ENCODE data around the gene MCU. TPM values are rescaled to one million over a fixed set of nuclear protein-coding genes. Genes with fewer than 3 reads are reported as not detected.

The MCU gene
- polyA plus RNA-seq, 1 of the 3 experiments (the other 2 are of a cell fraction) = 20.6 TPM

DNA sequence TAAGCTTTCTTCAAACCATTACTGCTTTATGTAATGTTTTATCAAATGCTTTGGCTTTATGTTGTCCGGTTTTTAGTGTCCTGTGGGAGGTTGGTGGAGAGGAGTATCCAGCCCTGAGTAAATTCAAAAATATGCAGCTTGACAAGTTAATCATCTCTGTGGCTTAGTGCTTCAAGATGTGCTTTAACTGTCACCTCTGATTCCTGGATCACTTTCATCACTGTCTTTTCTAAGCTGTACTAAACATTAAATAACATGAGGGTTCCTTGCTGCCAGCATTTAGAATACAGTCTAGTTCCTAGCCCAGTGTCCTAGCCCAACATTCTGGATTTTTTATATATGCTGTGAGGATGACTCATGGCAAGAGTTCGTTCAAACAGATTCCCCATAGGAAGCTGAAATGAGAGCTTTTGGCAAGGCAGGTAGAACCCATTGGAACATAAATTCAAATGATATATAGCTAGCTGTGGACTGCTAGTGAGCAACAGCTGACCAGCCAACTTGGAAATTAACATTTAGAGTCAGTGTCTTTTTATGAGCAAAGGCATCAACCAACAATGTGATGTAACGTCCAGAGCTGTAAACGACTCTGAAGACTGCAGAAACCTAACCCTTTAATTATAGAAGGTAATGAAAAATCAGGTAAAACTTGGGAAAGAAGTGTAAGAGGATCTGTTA, 120.9 kb downstream of the MCU start:
- H4K20me1 ChIP-seq (ENCODE audit: insufficient read depth) = no peaks in the 10 kb centered on the region
- no peak for DNase-seq
- H3K4me2 ChIP-seq = peak overlapping the region; percentile 45
- H3K9me3 ChIP-seq = no peaks in the 10 kb centered on the region
- H3K9me2 ChIP-seq = no peaks in the 10 kb centered on the region
- H3K4me1 ChIP-seq (ENCODE audit: control insufficient read depth in 1 of 2, insufficient read depth in 2 of 2, low read depth in 1 of 2, low read length in 1 of 2) = peaks cover 0 to 14% of the 10 kb centered on the region in 2 experiments; a peak in 1 of 4 replicates
- ChIA-PET CTCF (interaction anchor here (0.6 to 2.2 kb wide), 3 partner anchors 92 to 148 kb away, joined by 3 to 5 read pairs (median 4); no protein-coding TSS in a partner anchor), POLR2A (interaction anchor here (1.2 kb wide), 1 partner anchor 21 kb away, joined by 3 read pairs; no protein-coding TSS in a partner anchor)
- H3F3A ChIP-seq (replicated peaks; ENCODE audit: insufficient read depth) = peaks cover 23% of the 10 kb centered on the region
- WGBS (ENCODE audit: low lambda C conversion rate) = 41% methylated on average over 4 of the region's 4 CpGs
- H3K4me3 ChIP-seq (ENCODE audit: low read depth in 2 of 2, low read length in 1 of 2) = peak overlapping the region in 1 of 2 experiments; percentile 23; a peak in 1 of 4 replicates
- peak overlapping the region; percentile 43; the same call in 1 of the 2 replicates for H3K9ac ChIP-seq
- peak overlapping the region; percentile 41 to 85; a peak in 3 of 4 replicates for H3K27ac ChIP-seq (ENCODE audit: low read depth in 2 of 2, low read length in 1 of 2)
- H3K36me3 ChIP-seq (replicated peaks in 1 of 2; ENCODE audit: control insufficient read depth in 1 of 2, insufficient read depth in 2 of 2, low read length in 1 of 2) = no peaks in the 10 kb centered on the region
- H3K79me2 ChIP-seq (ENCODE audit: insufficient read depth) = peaks cover 19% of the 10 kb centered on the region; the same call in 1 of the 2 replicates
- H3K27me3 ChIP-seq (ENCODE audit: insufficient read depth) = no peaks in the 10 kb centered on the region
- H2AFZ ChIP-seq (ENCODE audit: low read depth) = peak overlapping the region; percentile 37; the same call in 1 of the 2 replicates
- no peak for TF ChIP-seq TAF1 (IDR thresholded peaks at IDR 0.05; ENCODE audit: borderline replicate concordance, low read depth, low read length)
- TF ChIP-seq NRF1 (IDR thresholded peaks at IDR 0.05; ENCODE audit: low read depth, low read length) = no peak
- no peak for TF ChIP-seq RAD21 (IDR thresholded peaks at IDR 0.05; ENCODE audit: low read length)
- TF ChIP-seq GABPA (IDR thresholded peaks at IDR 0.05; ENCODE audit: low read depth) = no peak
- peak; percentile 13; the same call in 1 of the 2 replicates for TF ChIP-seq YY1 (IDR thresholded peaks at IDR 0.05; ENCODE audit: low read depth)
- TF ChIP-seq MEF2A (IDR thresholded peaks at IDR 0.05; ENCODE audit: borderline replicate concordance, low read depth) = no peak
- no peak for TF ChIP-seq GATA2 (CRISPR knock-in tag; IDR thresholded peaks at IDR 0.05)
- TF ChIP-seq, protein P1, sequence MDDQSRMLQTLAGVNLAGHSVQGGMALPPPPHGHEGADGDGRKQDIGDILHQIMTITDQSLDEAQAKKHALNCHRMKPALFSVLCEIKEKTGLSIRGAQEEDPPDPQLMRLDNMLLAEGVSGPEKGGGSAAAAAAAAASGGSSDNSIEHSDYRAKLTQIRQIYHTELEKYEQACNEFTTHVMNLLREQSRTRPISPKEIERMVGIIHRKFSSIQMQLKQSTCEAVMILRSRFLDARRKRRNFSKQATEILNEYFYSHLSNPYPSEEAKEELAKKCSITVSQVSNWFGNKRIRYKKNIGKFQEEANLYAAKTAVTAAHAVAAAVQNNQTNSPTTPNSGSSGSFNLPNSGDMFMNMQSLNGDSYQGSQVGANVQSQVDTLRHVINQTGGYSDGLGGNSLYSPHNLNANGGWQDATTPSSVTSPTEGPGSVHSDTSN (IDR thresholded peaks at IDR 0.05) = peak; percentile 92
- TF ChIP-seq JUND (IDR thresholded peaks at IDR 0.05) = peak; percentile 80
- TF ChIP-seq FOXJ3 (CRISPR knock-in tag; IDR thresholded peaks at IDR 0.05) = no peak
- TF ChIP-seq ELF1 (IDR thresholded peaks at IDR 0.05) = no peak
- peak; percentile 55 for TF ChIP-seq POLR2AphosphoS5 (IDR thresholded peaks at IDR 0.05; ENCODE audit: low read depth, low read length)
- no peak for TF ChIP-seq EZH2phosphoT487 (IDR thresholded peaks at IDR 0.05; ENCODE audit: borderline replicate concordance, low read depth)
- TF ChIP-seq, protein P2, sequence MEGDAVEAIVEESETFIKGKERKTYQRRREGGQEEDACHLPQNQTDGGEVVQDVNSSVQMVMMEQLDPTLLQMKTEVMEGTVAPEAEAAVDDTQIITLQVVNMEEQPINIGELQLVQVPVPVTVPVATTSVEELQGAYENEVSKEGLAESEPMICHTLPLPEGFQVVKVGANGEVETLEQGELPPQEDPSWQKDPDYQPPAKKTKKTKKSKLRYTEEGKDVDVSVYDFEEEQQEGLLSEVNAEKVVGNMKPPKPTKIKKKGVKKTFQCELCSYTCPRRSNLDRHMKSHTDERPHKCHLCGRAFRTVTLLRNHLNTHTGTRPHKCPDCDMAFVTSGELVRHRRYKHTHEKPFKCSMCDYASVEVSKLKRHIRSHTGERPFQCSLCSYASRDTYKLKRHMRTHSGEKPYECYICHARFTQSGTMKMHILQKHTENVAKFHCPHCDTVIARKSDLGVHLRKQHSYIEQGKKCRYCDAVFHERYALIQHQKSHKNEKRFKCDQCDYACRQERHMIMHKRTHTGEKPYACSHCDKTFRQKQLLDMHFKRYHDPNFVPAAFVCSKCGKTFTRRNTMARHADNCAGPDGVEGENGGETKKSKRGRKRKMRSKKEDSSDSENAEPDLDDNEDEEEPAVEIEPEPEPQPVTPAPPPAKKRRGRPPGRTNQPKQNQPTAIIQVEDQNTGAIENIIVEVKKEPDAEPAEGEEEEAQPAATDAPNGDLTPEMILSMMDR (IDR thresholded peaks at IDR 0.05) = no peak
- TF ChIP-seq, protein P3, sequence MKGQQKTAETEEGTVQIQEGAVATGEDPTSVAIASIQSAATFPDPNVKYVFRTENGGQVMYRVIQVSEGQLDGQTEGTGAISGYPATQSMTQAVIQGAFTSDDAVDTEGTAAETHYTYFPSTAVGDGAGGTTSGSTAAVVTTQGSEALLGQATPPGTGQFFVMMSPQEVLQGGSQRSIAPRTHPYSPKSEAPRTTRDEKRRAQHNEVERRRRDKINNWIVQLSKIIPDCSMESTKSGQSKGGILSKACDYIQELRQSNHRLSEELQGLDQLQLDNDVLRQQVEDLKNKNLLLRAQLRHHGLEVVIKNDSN (IDR thresholded peaks at IDR 0.05; ENCODE audit: borderline replicate concordance, low read depth) = peak; percentile 38
- TF ChIP-seq, protein P4, sequence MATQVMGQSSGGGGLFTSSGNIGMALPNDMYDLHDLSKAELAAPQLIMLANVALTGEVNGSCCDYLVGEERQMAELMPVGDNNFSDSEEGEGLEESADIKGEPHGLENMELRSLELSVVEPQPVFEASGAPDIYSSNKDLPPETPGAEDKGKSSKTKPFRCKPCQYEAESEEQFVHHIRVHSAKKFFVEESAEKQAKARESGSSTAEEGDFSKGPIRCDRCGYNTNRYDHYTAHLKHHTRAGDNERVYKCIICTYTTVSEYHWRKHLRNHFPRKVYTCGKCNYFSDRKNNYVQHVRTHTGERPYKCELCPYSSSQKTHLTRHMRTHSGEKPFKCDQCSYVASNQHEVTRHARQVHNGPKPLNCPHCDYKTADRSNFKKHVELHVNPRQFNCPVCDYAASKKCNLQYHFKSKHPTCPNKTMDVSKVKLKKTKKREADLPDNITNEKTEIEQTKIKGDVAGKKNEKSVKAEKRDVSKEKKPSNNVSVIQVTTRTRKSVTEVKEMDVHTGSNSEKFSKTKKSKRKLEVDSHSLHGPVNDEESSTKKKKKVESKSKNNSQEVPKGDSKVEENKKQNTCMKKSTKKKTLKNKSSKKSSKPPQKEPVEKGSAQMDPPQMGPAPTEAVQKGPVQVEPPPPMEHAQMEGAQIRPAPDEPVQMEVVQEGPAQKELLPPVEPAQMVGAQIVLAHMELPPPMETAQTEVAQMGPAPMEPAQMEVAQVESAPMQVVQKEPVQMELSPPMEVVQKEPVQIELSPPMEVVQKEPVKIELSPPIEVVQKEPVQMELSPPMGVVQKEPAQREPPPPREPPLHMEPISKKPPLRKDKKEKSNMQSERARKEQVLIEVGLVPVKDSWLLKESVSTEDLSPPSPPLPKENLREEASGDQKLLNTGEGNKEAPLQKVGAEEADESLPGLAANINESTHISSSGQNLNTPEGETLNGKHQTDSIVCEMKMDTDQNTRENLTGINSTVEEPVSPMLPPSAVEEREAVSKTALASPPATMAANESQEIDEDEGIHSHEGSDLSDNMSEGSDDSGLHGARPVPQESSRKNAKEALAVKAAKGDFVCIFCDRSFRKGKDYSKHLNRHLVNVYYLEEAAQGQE (IDR thresholded peaks at IDR 0.05; ENCODE audit: low read depth, low read length) = no peak
- no peak for TF ChIP-seq SIN3A (IDR thresholded peaks at IDR 0.05; ENCODE audit: borderline replicate concordance, low read depth, low read length)
- TF ChIP-seq, protein P5, sequence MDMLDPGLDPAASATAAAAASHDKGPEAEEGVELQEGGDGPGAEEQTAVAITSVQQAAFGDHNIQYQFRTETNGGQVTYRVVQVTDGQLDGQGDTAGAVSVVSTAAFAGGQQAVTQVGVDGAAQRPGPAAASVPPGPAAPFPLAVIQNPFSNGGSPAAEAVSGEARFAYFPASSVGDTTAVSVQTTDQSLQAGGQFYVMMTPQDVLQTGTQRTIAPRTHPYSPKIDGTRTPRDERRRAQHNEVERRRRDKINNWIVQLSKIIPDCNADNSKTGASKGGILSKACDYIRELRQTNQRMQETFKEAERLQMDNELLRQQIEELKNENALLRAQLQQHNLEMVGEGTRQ (IDR thresholded peaks at IDR 0.05; ENCODE audit: borderline replicate concordance, low read depth, low read length) = no peak
- peak; percentile 64 for TF ChIP-seq NFIC (IDR thresholded peaks at IDR 0.05; ENCODE audit: borderline replicate concordance)
- no peak for TF ChIP-seq RCOR1 (IDR thresholded peaks at IDR 0.05; ENCODE audit: low read length)
- no peak for TF ChIP-seq CHD2 (IDR thresholded peaks at IDR 0.05; ENCODE audit: low read length, partially characterized antibody)
- TF ChIP-seq RFX5 (IDR thresholded peaks at IDR 0.05; ENCODE audit: low read length) = no peak
- no peak; the same call in 1 of the 2 replicates for TF ChIP-seq FOXM1 (IDR thresholded peaks at IDR 0.05; ENCODE audit: low read depth)
- TF ChIP-seq SMC3 (IDR thresholded peaks at IDR 0.05; ENCODE audit: low read depth, low read length) = no peak
- TF ChIP-seq MXI1 (IDR thresholded peaks at IDR 0.05; ENCODE audit: low read depth, low read length) = no peak
- TF ChIP-seq, protein P6, sequence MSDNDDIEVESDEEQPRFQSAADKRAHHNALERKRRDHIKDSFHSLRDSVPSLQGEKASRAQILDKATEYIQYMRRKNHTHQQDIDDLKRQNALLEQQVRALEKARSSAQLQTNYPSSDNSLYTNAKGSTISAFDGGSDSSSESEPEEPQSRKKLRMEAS (IDR thresholded peaks at IDR 0.05; ENCODE audit: low read depth) = no peak

Measured in SK-N-SH (cell line).